GM19438 (cell line): Measurements from ENCODE around the gene LRRFIP1.
"Not testable (repeated sequence)": the region's sequence is repeated elsewhere in the genome, so short reads cannot be mapped to it uniquely, and the experiment has no call there.

Source experiments
- ATAC-seq: cut with Tn5 transposase; IDR thresholded peaks from one replicate; pipeline ENCODE4 v1.9.1; 2021; ENCODE audit warnings: low read depth; ENCODE audit not compliant: unreplicated experiment

Gene LRRFIP1

GRCh38 chr2:237680702-237681478 lies 53.5 kb downstream of the LRRFIP1 start:
- ATAC-seq: no peak

- ATAC-seq: no peak
Measured at GRCh38 chr2:237682151-237682550, 54.8 kb downstream of the LRRFIP1 start.

- ATAC-seq: no peak
Measured at GRCh38 chr2:237682856-237683670, 55.7 kb downstream of the LRRFIP1 start.

- no peak for ATAC-seq
Measured at GRCh38 chr2:237685408-237685807, 58.0 kb downstream of the LRRFIP1 start.

GRCh38 chr2:237686659-237687136 lies 59.3 kb downstream of the LRRFIP1 start:
- no peak for ATAC-seq

- ATAC-seq: no peak
Measured at GRCh38 chr2:237688081-237688480, 60.7 kb downstream of the LRRFIP1 start.

GRCh38 chr2:237688541-237688940 lies 61.2 kb downstream of the LRRFIP1 start:
- ATAC-seq: not testable (repeated sequence)

GRCh38 chr2:237689336-237690131 lies 62.1 kb downstream of the LRRFIP1 start:
- ATAC-seq: no peak

- peak; percentile 34 for ATAC-seq
Measured at GRCh38 chr2:237691029-237691907, 63.9 kb downstream of the LRRFIP1 start.

GRCh38 chr2:237691908-237692600 lies 64.7 kb downstream of the LRRFIP1 start:
- ATAC-seq: peak; percentile 40

GRCh38 chr2:237692601-237693290 lies 65.4 kb downstream of the LRRFIP1 start:
- ATAC-seq: no peak

GRCh38 chr2:237693291-237693994 lies 66.1 kb downstream of the LRRFIP1 start:
- no peak for ATAC-seq

GRCh38 chr2:237694415-237695194 lies 67.2 kb downstream of the LRRFIP1 start:
- no peak for ATAC-seq

GRCh38 chr2:237695201-237695780 lies 67.9 kb downstream of the LRRFIP1 start:
- ATAC-seq: no peak

- ATAC-seq: peak; percentile 21
Measured at GRCh38 chr2:237696461-237696860, 69.1 kb downstream of the LRRFIP1 start.

- no peak for ATAC-seq
Measured at GRCh38 chr2:237697586-237698357, 70.4 kb downstream of the LRRFIP1 start.
